Measurements from ENCODE around the gene CFAP126.
"Not testable (repeated sequence)": the region's sequence is repeated elsewhere in the genome, so short reads cannot be mapped to it uniquely, and the experiment has no call there.

CFAP126 gene

GRCh38 chr1:161379071-161379470 lies 11.4 kb upstream of the CFAP126 start:
- DNase-seq: peak; percentile 48

DNA sequence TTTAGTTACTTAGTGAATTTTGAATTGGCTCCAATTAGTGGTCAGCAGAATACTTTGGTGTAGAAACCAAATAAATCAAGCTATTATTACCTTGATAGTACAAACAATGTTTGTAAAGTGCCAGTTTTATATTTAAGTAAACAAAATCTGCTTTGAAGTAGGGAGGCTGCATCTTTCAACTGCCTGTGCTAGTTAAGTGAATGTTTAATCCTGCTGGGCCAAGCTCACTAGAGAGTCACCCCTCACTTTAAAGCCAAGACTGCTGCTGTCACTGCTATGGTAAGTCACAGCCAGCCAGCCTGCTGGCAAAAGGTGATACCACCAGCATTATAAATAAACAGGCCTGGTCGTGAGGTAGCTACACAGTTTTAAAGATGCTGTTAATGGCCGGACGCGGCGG lies 10.3 kb upstream of the CFAP126 start:
- DNase-seq: no peak

DNA sequence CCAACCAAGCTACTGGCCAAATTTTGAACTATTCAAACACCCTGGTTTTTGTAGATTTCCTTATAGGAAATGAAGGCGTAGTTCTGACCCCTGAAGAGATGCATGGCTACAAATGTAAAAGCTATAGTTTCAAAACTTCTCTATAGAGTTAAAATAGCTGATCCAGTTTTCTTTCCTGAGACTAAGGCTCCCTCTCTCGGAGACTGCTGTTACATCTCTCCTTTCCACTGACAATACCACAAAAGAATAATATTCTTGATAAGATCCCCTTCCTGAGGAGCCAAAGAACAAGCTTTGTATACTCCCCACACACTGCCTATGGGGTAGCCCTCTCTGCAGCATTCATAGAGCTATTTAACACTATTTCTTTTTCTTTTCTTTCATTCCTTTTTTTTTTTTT lies 6.7 kb upstream of the CFAP126 start:
- DNase-seq: peak; percentile 13

DNA sequence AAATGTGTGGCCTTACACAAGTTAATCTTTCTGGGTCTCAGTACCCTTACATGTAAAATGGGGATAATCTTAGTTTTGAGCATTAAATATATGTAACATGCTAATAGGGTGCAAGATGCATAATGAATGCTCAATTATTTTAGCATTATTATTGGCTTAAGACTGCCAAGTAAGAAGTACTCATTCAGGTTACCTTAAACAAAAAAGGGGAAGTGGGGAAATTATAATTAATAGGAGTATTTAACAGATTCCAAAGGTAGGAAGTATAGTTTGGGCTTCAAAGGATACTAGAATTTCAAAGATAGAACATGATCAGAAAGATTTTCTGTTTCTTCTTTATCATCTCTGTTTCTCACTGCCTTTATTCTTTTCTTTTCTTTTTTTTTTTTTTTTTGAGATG lies 5.8 kb upstream of the CFAP126 start:
- no peak for DNase-seq

GRCh38 chr1:161365207-161365606 lies 2.5 kb downstream of the CFAP126 start:
- no peak for DNase-seq

DNA sequence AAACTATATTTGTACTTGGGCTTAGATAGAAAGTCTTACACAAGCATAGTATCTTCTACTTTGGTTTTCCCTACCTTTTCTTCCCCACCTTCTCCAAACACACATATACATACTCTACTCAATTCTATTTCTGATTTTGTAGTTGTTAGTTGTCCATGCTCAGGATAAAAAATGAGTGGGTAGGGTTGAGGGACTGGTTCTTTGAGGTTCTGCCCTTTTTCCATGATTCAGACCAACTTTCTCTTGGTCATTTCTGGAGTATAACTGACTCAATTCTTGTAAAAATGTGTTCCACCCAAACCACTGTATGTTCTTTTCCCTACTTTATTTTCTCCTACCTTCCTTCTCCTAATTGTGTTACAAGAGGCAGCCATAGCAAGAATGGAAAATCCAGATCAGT lies 3.3 kb downstream of the CFAP126 start:
- DNase-seq: no peak

- no peak for DNase-seq
Observed at GRCh38 chr1:161359291-161359690, 8.4 kb downstream of the CFAP126 start.

DNA sequence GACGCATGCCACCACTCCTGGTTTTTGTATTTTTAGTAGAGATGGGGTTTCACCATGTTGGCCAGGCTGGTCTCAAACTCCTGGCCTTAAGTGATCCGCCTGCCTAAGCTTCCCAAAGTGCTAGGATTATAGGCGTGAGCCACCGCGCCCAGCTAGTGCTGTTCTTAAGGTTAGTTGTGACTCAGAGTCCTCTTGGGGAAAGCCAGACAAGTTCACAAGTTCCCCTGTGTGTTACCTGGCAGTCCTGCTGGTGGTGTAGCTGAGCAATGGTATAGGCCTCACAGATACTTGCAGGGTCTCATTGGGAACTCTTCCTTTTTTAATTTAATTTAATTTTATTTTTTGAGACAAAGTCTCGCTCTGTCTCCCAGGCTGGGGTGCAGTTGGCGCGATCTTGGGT lies 10.6 kb downstream of the CFAP126 start:
- no peak for DNase-seq

GRCh38 chr1:161351482-161351881 lies 16.2 kb downstream of the CFAP126 start:
- no peak for DNase-seq

- no peak for DNase-seq
Observed at GRCh38 chr1:161350671-161351070, 17.0 kb downstream of the CFAP126 start.

- no peak for DNase-seq
Observed at GRCh38 chr1:161342821-161343220, 24.9 kb downstream of the CFAP126 start.

DNA sequence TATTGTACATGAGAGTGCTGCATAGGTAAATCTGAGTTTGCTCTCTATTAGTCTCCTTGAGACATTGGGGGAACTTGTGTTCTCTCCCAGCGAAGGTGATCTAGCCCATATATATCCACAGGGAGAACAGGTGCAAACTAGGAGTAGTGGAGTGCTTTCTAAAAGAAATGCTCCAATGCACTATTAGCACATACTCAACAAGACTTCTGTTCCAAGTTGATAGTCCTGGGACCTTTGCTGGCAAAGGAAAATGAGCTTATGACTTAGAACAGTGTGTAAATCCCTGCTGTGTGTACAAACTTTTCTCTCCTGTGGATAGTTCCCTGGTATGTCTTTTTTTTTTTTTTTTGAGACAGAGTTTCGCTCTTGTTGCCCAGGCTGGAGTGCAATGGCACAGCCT lies 25.5 kb downstream of the CFAP126 start:
- no peak for DNase-seq

DNA sequence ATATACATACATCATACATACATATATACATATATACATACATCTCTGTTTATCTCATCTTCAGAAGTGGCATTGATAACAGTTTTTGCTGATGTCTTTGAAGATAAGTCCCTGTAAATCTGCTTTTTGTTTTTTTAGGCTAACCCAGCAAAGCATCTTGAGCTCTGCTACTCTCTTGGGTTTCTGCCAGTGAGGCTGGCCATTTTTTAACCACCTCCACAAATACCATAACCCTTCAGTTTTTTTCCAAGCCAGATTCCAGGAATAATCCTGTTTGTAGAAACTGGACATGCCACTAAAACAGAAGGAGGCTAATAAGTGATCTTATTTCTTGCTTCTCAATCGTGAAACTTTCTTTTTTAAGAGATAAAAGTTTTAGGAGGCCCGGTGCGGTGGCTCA lies 31.9 kb downstream of the CFAP126 start:
- peak; percentile 9 for DNase-seq

DNA sequence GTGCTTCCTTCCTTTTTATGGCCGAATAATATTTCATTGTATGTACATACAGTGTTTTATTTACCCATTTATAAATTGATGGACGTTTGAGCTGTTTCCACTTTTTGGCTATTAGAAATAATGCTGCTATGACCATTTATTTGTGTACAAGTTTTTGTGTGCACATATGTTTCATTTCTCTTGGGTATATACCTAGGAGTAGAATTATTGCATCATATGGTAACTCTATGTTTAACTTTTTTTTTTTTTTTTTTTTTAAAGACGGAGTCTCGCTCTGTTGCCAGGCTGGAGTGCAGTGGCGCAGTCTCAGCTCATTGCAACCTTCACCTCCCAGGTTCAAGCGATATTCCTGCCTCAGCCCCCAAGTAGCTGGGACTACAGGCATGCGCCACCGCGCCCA lies 34.5 kb downstream of the CFAP126 start:
- no peak for DNase-seq

DNA sequence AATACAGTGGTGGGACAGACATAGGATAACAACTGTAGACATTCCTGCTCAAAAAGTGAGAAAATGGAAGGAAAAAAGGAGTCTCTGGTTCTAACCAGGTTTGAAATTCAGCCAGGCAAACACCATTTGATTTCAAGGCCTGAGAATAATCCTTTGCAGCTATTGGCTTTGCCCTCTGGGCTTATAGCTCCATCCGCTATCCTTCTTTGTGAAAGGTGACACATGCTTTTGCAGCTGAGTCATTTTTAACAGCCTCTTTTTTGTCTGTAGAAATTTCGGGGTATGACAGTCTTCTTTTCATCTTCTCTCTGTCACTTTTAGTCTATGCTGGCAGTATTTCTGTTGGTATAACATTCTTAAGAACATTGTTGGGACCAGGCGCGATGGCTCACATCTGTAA lies 37.3 kb downstream of the CFAP126 start:
- peak; percentile 62 for DNase-seq

GRCh38 chr1:161324020-161324419 lies 43.7 kb downstream of the CFAP126 start:
- DNase-seq: no peak

- DNase-seq: not testable (repeated sequence)
Observed at GRCh38 chr1:161315841-161316674, 51.6 kb downstream of the CFAP126 start.

All from EL (cell line).